Activated CD4-positive, alpha-beta T cell treated with anti-CD3 and anti-CD28 coated beads for 4 hours (primary cell): Measurements from ENCODE around the gene NCAPG.
"Not testable (repeated sequence)": the region's sequence is repeated elsewhere in the genome, so short reads cannot be mapped to it uniquely, and the experiment has no call there.

Experiments
- DNase-seq, 2 donors: peaks; one replicate each; pipeline ENCODE4 v3.0.0-alpha.2; 2020

The NCAPG gene

DNA sequence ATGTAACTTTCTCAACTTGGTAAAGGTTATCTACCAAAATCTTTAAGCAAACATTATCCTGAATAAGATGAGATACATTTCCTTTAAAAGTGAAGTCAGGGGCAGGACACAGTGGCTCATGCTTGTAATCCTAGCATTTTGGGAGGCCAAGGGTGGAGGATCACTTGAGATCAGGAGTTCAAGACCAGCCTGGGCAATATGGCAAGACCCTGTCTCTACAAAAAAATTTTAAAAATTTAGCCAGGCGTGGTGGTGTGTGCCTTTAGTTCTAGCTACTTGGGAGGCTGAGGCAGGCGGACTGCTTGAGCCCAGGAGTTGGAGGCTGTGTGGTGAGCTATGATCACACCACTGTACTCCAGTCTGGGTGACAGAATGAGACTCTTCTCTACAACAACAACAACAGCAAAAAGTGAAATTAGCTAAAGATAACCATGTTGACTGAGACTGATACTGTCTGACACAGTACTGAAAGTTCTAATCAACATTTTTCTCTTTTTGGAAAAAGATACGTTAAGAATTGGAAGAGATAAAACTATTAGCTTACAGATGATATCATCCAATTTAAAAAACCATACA, 5.1 kb upstream of the NCAPG start:
- DNase-seq, result no peak

GRCh38 chr4:17807446-17807845, 3.3 kb upstream of the NCAPG start:
- DNase-seq, result no peak

DNA sequence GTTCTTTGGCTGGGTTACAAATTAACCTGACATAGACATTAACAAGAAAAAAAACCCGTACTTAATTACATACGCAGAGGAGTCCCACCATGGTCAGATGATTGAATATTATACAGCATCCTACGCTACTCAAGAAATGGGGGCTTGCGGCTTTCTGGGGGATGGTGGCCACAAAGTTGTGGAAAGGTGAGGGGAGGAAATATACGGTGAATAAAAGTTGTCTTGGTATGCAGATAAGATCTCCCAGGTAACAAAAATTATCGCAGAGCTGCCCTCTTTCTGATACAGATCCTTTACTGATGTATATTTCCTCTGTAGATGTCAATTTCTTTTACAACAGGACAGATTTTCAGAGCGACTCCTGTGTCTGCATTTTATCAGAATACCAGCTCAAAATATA, 1.1 kb upstream of the NCAPG start:
- no peak for DNase-seq

GRCh38 chr4:17811078-17811603, 362 bp downstream of the NCAPG start:
- no peak for DNase-seq

DNA sequence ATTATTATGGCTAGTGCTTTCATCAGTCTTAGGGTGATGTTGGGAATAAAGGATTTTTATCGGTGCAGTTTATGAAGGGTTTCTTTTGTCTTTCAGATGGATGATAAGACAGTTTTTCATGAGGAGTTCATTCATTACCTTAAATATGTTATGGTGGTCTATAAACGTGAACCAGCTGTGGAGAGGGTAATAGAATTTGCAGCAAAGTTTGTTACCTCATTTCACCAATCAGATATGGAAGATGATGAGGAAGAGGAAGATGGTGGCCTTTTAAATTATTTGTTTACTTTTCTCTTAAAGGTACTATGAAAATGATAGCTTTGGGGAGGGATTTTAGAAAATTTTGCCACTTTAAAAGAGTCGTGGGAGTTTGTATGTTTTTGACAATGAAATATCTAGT, 1.3 kb downstream of the NCAPG start:
- DNase-seq, result no peak

GRCh38 chr4:17812801-17813200, 2.0 kb downstream of the NCAPG start:
- no peak for DNase-seq

DNA sequence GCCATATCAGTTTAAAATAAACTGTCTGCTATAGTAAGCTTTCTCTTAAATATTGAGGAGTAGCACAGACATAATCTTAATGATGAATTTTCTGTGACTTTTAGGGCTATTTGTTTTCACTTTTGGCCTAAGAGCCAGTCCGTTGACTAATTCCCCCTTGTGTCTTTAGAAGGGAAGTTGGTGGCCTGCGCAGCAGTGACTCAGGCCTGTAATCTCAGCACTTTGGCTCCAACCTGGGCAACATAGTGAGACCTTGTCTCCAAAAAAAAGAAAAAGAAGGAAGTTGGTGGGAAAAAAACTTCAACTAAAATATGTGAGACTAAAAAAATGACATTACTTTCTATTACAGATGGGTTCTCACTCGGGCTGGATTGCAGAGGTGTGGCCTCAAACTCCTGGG, 3.4 kb downstream of the NCAPG start:
- DNase-seq, result no peak

- no peak for DNase-seq
Measured at GRCh38 chr4:17816142-17816541, 5.4 kb downstream of the NCAPG start.

DNA sequence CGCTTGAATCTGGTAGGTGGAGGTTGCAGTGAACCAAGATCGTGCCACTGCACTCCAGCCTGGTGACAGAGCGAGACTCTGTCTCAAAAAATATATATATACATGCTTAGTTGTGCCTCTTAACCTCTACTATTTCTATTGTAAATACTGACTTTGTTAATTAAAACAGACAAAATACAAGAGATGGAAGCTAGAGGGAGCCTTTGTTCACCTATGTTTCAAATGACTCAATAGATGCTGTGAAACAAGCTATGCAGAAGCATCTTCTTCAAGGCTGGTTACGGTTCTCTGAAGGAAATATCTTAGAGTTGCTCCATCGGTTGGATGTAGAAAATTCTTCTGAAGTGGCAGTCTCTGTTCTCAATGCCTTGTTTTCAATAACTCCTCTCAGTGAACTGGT, 6.2 kb downstream of the NCAPG start:
- DNase-seq, result no peak

DNA sequence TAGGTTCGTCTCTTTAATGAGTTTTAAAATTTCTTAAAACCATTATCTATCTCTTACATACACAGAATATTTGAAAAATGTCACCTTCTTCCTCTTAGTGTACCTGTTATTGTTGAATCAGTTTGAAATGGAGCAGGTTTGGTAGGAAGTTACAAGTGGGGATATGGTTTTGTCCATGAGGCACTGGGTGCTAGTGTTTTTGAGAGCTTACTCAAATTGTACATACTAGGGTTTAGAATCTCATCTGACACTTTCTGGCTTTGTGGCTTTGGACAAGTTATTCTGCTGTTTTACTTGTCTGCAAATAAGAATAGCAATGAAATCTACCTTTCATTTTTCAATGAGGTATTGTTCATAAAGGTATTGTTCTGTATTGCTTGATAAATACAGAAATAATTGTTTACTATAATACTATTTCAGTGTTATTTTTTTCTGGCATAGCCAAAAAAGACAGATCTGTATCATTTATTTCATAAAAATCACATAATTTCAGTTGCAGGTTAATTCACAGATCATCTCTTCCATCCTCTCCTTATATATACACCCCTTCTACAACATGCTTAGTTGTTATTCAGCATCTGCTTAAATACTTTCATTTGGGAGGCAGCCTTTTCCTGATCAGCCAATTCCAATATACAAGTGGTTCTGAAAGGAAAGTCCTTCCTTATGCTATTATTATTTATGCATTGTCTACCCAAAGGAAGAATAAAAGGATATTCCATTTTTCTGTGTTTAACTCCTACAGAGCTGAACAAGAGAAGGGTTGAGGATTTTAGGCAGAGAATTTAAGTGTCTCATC, 13.3 kb downstream of the NCAPG start:
- no peak for DNase-seq

DNA sequence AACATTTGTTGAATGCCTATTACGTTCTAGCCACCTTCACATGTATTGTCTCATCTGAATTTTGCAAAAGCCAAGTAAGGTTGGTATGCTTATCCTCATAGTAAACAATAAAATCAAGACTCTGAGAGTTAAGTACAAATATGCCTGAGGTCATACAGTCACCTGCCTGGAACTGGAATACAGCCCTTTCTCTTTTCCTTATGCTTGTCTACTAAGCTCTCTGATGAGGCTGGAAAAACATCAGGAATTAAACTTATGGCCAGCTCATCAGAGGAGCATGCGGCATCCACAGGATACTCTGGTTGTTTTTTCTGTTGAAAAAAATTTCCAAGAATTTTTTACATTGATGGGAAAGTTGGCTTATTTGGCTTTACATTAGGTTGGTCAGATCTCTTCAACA, 35.5 kb downstream of the NCAPG start:
- DNase-seq, result no peak

GRCh38 chr4:17850295-17850694, 39.5 kb downstream of the NCAPG start:
- DNase-seq, result not testable (repeated sequence)

DNA sequence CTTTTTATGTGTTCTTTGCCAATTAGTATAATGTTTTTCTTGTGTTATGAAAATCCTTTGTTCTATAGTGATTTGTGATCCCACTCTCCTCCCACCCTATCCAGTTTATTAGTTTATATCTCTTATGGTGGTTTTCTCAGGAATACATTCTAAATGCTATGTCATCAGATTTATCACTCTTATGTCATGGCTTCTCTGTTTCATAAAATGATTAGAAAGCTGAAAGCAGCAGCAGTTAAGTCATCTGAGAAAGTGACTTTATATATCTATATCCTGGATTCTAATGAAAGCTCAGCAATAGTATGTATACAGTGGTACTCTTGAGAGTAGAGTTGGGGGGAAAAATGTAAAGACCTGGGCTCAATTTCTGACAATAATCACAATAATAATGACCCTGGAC, 41.2 kb downstream of the NCAPG start:
- no peak for DNase-seq

GRCh38 chr4:17854036-17854435, 43.3 kb downstream of the NCAPG start:
- no peak for DNase-seq

- no peak for DNase-seq
Measured at GRCh38 chr4:17859793-17860406, 49.1 kb downstream of the NCAPG start.

GRCh38 chr4:17861906-17862305, 51.1 kb downstream of the NCAPG start:
- DNase-seq, result not testable (repeated sequence)

GRCh38 chr4:17865866-17866363, 55.1 kb downstream of the NCAPG start:
- no peak for DNase-seq

- DNase-seq, result no peak
Measured at GRCh38 chr4:17866810-17867209, 56.0 kb downstream of the NCAPG start.

DNA sequence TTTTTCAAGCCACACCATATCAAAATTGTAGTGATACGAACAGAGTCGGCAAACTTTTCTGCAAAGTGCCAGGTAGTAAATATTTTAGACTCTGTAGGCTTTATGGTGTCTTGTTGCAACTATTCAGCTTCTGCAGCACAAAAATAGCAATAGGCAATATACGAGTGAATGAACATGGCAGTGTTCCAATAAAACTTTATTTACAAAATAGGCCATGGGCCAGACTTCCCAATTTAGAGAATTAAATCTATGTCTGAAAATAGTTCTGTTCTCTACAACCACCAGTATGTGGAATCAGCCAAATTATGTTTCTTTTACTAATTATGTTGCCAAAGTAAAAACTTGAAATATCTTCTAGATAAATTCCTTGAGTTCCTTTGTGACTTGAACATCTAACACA, 56.5 kb downstream of the NCAPG start:
- DNase-seq, result no peak

DNA sequence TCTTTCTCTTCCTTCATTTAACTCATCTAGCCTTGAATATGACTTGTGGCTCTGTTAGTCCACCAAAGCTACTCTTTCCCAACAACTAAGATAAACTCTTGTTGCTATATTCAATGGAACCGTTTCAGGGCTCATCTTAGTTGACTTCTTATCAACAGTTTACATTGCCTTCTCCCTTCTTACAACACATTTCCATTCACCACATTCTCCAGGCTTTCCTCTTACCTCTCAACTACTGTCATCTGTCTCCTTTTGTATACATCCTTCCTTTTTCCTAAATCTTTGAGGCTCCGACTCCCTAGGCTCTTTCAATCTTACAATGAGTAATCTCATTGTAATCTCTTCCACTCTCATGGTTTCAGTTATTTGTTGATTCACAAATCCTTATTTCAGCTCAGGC, 58.5 kb downstream of the NCAPG start:
- no peak for DNase-seq

DNA sequence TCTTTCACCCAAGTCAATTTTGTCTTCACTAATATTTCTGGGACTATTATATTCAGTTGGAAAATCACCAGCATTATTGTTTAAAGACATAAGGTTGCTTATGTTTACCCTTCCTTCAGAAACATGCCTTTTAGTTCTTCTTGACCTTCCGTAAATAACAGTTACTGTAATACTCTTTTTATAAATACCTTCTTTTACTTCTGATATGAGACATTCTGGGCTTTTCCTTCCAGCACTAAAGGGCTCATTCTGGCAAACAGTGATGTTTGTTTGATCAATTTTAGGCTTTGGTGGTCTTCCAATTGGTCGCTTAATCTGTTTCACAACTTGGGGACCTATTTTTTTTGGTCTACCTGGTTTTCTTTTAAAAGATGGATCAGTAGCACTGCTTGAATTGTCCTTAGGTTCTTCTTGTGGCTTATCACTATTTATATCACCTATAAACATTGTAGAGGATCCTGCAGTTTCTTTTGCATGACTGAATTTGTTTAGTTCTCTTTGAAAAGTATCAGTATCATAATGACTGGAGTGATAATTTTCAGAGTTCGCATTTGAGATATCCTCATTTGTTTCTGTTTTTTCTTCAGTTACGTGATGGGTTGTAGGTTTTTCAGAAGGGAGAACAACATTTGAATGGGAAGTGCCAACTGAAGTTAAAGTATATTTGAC, 64.8 kb downstream of the NCAPG start:
- no peak for DNase-seq

- no peak for DNase-seq
Measured at GRCh38 chr4:17876943-17877342, 66.2 kb downstream of the NCAPG start.

DNA sequence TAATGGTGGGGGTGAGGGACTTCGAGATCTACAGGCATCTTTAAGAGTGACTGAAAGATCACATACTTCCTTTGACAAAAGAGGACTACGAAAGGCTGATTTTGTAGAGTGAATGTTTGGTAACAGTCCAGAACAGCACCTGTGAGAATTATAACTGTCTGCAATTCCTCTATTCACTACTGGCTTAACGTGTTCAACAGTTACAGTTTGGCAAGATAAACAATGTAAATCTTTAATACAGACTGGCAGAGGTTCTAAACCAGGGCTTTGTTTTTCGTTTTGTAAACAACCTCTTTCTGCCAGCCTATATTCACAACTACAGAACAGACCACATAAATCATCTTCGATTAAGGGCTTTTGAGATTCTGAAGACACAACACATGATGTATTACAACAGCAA, 66.9 kb downstream of the NCAPG start:
- DNase-seq, result no peak
